Ascending aorta (tissue), 2 donors: ENCODE results near the gene NUP93. TPM values are rescaled to one million over a fixed set of nuclear protein-coding genes. Genes with fewer than 3 reads are reported as not detected.
"Not testable (repeated sequence)": the region's sequence is repeated elsewhere in the genome, so short reads cannot be mapped to it uniquely, and the experiment has no call there.

Source experiments
- DNase-seq, 2 donors: peaks; one replicate each; pipeline ENCODE4 v3.0.0-alpha.2; 2019; ENCODE audit warnings: low spot score in 2 of 2
- H3K27ac ChIP-seq, 2 donors: fragments of 200-600 bp; sonication (generic); one replicate each; pipeline ENCODE4 v1.5.1; 2016 to 2017; ENCODE audit warnings: mild to moderate bottlenecking in 1 of 2
- H3K27me3 ChIP-seq: fragments of 200-600 bp; sonication (generic); one replicate; pipeline ENCODE4 v1.5.1; 2017
- H3K36me3 ChIP-seq, 2 donors: fragments of 200-600 bp; sonication (generic); one replicate each; pipeline ENCODE4 v1.5.1; 2016
- H3K4me1 ChIP-seq, 2 donors: fragments of 200-600 bp; sonication (generic); one replicate each; pipeline ENCODE4 v1.5.1; 2016 to 2017; ENCODE audit warnings: mild to moderate bottlenecking in 1 of 2
- H3K4me3 ChIP-seq, 2 donors: fragments of 200-600 bp; sonication (generic); one replicate each; pipeline ENCODE4 v1.5.1; 2016 to 2017; ENCODE audit warnings: mild to moderate bottlenecking in 1 of 2
- H3K9me3 ChIP-seq, 2 donors: fragments of 200-600 bp; sonication (generic); one replicate each; pipeline ENCODE4 v1.5.1; 2016
- CTCF ChIP-seq, 3 experiments: fragments of 200-600 bp in 2 of 3; fragments of 450-650 bp in 1 of 3; sonication (generic) in 2 of 3; IDR thresholded peaks; one replicate each; pipeline ENCODE4 v1.5.1; 2016 to 2019; ENCODE audit warnings: antibody characterized with exemption in 3 of 3, mild to moderate bottlenecking in 1 of 3, moderate library complexity in 1 of 3
- intact Hi-C: fragments of 100-400 bp; cut with DNase I; formaldehyde crosslinking; loops from one replicate; pipeline ENCODE4 v1.15.1; 2023
- total RNA-seq: library from RNA; depleted of rRNA; stranded (reverse); fragments of >200 nt; gene quantifications from one replicate; pipeline ENCODE4 v1.1.0, GENCODE V29; 2016

The NUP93 gene
- total RNA-seq, 1 donor from 2014 or later = 419 TPM

DNA sequence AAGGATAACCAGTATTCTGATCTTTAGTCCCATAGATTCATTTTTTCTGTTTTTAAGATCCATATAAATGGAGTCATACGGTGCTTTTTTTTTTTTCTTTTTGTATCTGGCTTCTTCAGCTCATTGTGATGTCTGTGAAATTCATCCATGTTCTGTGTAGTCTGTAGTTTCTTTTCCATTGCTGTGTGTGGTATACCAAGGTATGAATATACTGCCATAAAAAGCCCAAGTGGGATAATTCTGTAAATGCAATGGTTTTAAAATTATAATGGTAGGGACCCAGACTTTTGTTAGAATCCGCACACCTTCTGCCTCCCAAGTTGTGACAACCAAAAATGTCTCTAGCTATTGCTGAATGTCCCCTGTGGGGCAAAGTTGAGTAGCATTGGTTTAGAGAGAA lies 7.6 kb downstream of the NUP93 start:
- H3K36me3 ChIP-seq = no peaks in the 10 kb centered on the region
- DNase-seq = no peak
- no peak overlapping the region for H3K4me3 ChIP-seq
- intact Hi-C loops = no loop called here
- H3K27me3 ChIP-seq = no peaks in the 10 kb centered on the region
- no peak for TF ChIP-seq CTCF (IDR thresholded peaks at IDR 0.05)
- peaks cover 0 to 6% of the 10 kb centered on the region in 2 donors for H3K4me1 ChIP-seq
- no peak overlapping the region for H3K27ac ChIP-seq
- no peaks in the 10 kb centered on the region for H3K9me3 ChIP-seq

DNA sequence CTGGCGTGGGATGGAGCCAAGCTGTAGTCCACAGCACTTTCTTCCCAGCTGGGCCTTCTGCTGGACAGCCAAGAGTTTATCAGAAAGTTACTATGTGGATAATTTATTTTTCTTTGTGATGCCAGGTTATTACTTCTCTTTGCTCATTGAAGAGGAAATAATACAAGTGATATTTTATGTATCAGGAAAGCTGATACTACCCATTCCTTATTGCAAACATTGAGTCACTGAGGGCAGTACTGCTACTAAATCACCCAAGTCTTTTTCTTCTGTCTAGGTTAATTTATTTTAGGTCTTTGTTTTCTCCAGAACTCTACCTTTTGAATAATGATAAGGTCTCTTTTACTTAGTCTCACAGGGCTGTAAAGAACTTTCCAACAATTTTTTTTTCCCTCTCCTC lies 8.3 kb downstream of the NUP93 start:
- Histone ChIP-seq H3K27ac (no peak overlapping the region), H3K4me3 (no peak overlapping the region), H3K36me3 (no peaks in the 10 kb centered on the region), H3K4me1 (peaks cover 0 to 6% of the 10 kb centered on the region in 2 donors), H3K9me3 (no peaks in the 10 kb centered on the region), H3K27me3 (no peaks in the 10 kb centered on the region)
- DNase-seq = no peak
- no peak for TF ChIP-seq CTCF (IDR thresholded peaks at IDR 0.05)
- intact Hi-C loops = no loop called here

DNA sequence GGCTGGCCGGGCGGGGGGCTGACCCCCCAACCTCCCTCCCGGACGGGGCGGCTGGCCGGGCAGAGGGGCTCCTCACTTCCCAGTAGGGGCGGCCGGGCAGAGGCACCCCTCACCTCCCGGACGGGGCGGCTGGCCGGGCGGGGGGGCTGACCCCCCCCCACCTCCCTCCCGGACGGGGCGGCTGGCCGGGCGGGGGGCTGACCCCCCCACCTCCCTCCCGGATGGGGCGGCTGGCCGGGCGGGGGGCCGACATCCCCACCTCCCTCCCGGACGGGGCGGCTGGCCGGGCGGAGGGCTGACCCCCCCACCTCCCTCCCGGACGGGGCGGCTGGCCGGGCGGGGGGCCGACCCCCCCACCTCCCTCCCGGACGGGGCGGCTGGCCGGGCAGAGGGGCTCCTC lies 9.4 kb downstream of the NUP93 start:
- H3K4me3 ChIP-seq, H3K27me3 ChIP-seq, H3K27ac ChIP-seq, intact Hi-C loops, DNase-seq, H3K9me3 ChIP-seq, H3K4me1 ChIP-seq, H3K36me3 ChIP-seq: not testable (repeated sequence)

GRCh38 chr16:56741399-56741798 lies 11.5 kb downstream of the NUP93 start:
- H3K27me3 ChIP-seq = no peaks in the 10 kb centered on the region
- peaks cover 5 to 20% of the 10 kb centered on the region in 2 donors for H3K4me1 ChIP-seq
- no peak overlapping the region for H3K27ac ChIP-seq
- H3K36me3 ChIP-seq = no peaks in the 10 kb centered on the region
- TF ChIP-seq CTCF (IDR thresholded peaks at IDR 0.05) = no peak
- no peaks in the 10 kb centered on the region for H3K9me3 ChIP-seq
- no peak for DNase-seq
- no peak overlapping the region for H3K4me3 ChIP-seq
- intact Hi-C loops = no loop called here

DNA sequence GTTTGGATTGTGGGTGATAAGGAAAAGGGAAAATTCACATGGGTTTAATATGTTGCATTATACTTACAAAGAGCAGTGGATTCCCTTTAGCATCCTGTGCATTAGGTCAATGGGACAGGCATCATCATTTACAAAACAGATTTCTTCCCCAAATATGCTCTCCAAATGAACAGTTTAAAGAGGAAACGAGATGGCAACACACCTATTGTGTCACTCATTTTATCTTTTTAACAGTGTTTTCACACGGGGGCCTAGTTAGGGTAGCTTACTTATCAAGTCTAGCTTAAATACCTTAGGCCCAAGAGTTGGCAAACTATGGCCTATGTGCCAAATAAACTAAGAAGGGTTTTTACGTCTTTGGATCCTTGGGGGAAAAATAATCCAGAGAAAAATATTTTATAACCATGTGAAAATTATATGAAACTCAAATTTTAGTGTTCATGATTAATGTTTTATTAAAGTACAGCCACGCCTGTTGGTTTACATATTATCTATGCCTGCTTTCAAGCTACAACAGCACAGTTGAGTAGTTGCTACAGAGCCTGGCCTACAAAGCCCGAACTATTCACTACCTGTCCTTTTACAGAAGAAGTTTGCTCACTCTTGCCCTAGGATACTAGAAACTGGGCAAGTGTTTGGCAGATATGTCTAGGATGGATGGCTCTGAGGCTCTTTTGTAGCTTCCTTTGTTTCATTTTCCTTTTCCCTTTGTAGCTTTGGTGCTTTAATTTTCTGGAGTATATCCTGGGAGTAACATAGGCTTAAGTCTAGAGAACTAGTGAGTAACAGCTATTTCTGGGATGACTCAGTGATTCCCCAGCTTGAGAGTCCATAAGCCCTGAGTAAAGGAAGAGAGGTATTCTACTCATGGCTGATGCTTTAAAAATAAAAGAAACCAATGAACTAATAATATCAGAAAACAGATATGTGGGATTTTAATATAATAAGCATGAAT lies 12.4 kb downstream of the NUP93 start:
- Histone ChIP-seq H3K27me3 (no peaks in the 10 kb centered on the region), H3K4me1 (peaks cover 5 to 25% of the 10 kb centered on the region in 2 donors), H3K9me3 (no peaks in the 10 kb centered on the region), H3K27ac (peak overlapping the region; percentile 27 to 61), H3K4me3 (no peak overlapping the region), H3K36me3 (no peaks in the 10 kb centered on the region)
- intact Hi-C loops = no loop called here
- no peak for DNase-seq
- no peak for TF ChIP-seq CTCF (IDR thresholded peaks at IDR 0.05)

- no peak for TF ChIP-seq CTCF (IDR thresholded peaks at IDR 0.05)
- Histone ChIP-seq H3K36me3 (no peaks in the 10 kb centered on the region), H3K4me3 (no peak overlapping the region), H3K4me1 (peaks cover 7 to 29% of the 10 kb centered on the region in 2 donors), H3K27me3 (no peaks in the 10 kb centered on the region), H3K9me3 (no peaks in the 10 kb centered on the region), H3K27ac (no peak overlapping the region)
- DNase-seq = no peak
- intact Hi-C loops = no loop called here
Measured at GRCh38 chr16:56743840-56744239, 13.9 kb downstream of the NUP93 start.
